PC-3 (cell line): ENCODE measurements around the gene INO80C.

ENCODE experiments used
- CTCF ChIP-seq: fragments of 300-600 bp; sonication (generic); conservative IDR thresholded peaks from 2 replicates; pipeline ENCODE4 v1.5.1; 2017; ENCODE audit warnings: antibody characterized with exemption, low read depth, mild to moderate bottlenecking, low read length
- EZH2 ChIP-seq: fragments of 300-600 bp; sonication (generic); IDR thresholded peaks from one replicate; pipeline ENCODE4 v1.6.1; 2017; ENCODE audit warnings: antibody characterized with exemption, mild to moderate bottlenecking, low read length; ENCODE audit not compliant: unreplicated experiment
- EZH2phosphoT487 ChIP-seq: fragments of 300-600 bp; sonication (generic); IDR thresholded peaks from 2 replicates; pipeline ENCODE4 v1.6.1; 2018; ENCODE audit warnings: mild to moderate bottlenecking, antibody characterized with exemption, low read length, borderline replicate concordance

- no peak for TF ChIP-seq CTCF
- TF ChIP-seq EZH2phosphoT487: no peak
- no peak for TF ChIP-seq EZH2
Observed at GRCh38 chr18:35508030-35508429, 10.3 kb upstream of the INO80C start.
